ENCODE measurements around the gene OR52H1. TPM values are rescaled to one million over a fixed set of nuclear protein-coding genes. Genes with fewer than 3 reads are reported as not detected.

Gene OR52H1
- 0.66 TPM for total RNA-seq

GRCh38 chr11:5548440-5548839, at the start of gene OR52H1:
OR52H1 (minus strand) TSS chr11:5548540; CDS start chr11:5545505, 3,035 bp downstream.

DNA sequence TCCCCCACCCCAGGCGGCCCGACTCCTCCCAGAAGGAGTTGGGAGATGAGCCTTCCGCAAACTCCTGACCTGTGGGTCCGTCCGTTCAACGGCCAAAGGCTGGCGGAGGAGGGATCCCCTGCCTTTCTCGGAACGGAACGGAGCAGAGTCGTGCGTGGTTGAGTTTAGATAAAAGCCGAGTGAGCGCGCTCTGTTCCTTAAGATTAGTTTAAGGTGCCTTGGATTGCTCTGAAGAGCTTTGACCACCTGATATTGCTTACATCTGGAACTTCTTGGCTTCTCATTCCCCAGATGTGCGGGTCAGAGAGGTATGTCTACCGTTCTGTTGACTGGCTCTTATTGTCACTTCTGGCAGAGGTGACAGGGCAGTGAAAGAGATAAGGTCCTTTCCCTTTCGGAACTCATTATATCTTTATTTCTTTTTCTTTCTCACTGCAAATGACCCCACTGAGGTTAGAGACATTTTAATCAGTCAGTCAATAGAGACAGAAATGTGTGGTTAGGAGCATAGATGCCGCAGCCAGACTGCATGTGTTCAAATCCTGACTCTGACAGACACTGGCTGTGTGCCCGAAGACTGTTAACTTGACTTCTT, 48.4 kb upstream of the OR52H1 start, which contains the start of gene TRIM6:
TRIM6 (plus strand) TSS at position 31 of the 595 bp plus-strand sequence; CDS start at position 292, 261 bp downstream.

GRCh38 chr11:5580577-5580976, 32.2 kb upstream of the OR52H1 start, which contains the start of gene OR52B6:
OR52B6 (plus strand) TSS chr11:5580877; CDS start chr11:5580877, 0 bp downstream.

DNA sequence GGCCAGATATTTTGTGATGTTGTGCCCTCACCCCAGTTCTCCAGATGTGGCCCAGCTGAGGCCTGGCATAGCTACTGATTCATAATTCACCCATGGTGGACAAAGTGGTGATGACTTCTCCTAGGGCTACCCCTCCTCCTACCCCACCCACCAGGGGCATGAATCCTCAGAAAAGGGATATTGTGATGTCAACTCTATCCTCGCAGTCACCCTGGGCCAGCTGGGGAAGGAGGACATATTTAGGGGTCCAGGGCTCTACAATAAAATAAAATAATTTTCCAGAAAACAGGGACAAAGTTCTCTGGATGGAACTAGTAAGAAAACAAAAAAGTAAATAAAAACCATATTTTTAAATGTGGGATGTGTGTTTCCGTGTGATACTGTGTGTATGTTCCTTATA, 31.7 kb downstream of the OR52H1 start, which contains the start of gene UBQLNL:
UBQLNL (minus strand) TSS at position 101 of the 400 bp plus-strand sequence. CDS start 258 bp downstream, outside the sequence.

GRCh38 chr11:5509803-5510202, 38.5 kb downstream of the OR52H1 start, which contains the start of gene UBQLN3:
UBQLN3 (minus strand) TSS chr11:5509957; CDS start chr11:5509558, 399 bp downstream.

Other genes starting within 250 kb of the OR52H1 start
- gene OR51B4, start 246.6 kb downstream of the OR52H1 start, total RNA-seq, result not detected
- gene OR51B2, start 224.2 kb downstream of the OR52H1 start, total RNA-seq, result 0.44 TPM
- 0.99 TPM for gene OR51B5, start 205.0 kb downstream of the OR52H1 start, total RNA-seq
- not detected for gene OR51B6, start 197.0 kb downstream of the OR52H1 start, total RNA-seq
- gene OR51M1, start 164.7 kb downstream of the OR52H1 start, total RNA-seq, result not detected
- not detected for gene OR51Q1, start 126.4 kb downstream of the OR52H1 start, total RNA-seq
- not detected for gene OR51I1, start 107.0 kb downstream of the OR52H1 start, total RNA-seq
- not detected for gene OR51I2, start 99.2 kb downstream of the OR52H1 start, total RNA-seq
- gene OR52D1, start 59.9 kb downstream of the OR52H1 start, total RNA-seq, result not detected
- 0.88 TPM for gene UBQLN3, start 38.6 kb downstream of the OR52H1 start, total RNA-seq
- gene UBQLNL, start 31.8 kb downstream of the OR52H1 start, total RNA-seq, result 1.2 TPM
- gene OR52B6, start 32.3 kb upstream of the OR52H1 start, total RNA-seq, result not detected
- gene TRIM6, start 48.1 kb upstream of the OR52H1 start, total RNA-seq, result 5.8 TPM
- 5.4 TPM for gene TRIM34, start 76.5 kb upstream of the OR52H1 start, total RNA-seq
- 23.4 TPM for gene TRIM5, start 136.5 kb upstream of the OR52H1 start, total RNA-seq
- 36.4 TPM for gene TRIM22, start 141.2 kb upstream of the OR52H1 start, total RNA-seq
- not detected for gene OR56B1, start 187.9 kb upstream of the OR52H1 start, total RNA-seq
- gene OR52N4, start 205.7 kb upstream of the OR52H1 start, total RNA-seq, result not detected
- gene OR52N5, start 234.8 kb upstream of the OR52H1 start, total RNA-seq, result not detected
- gene OR52N1, start 242.7 kb upstream of the OR52H1 start, total RNA-seq, result not detected

All from camera-type eye (tissue), 1 donor.